Osteoblast (primary cell): ENCODE results near the gene DICER1. TPM values are rescaled to one million over a fixed set of nuclear protein-coding genes. Genes with fewer than 3 reads are reported as not detected.

ENCODE experiments used
- DNase-seq: peaks from one replicate; pipeline ENCODE4 v3.0.0; 2011; ENCODE audit warnings: low spot score, mixed read lengths; ENCODE audit not compliant: insufficient read length; ENCODE audit errors: missing footprints
- H2AFZ ChIP-seq: 2 replicates; pipeline ENCODE4 v1.6.0; 2011; ENCODE audit warnings: mild to moderate bottlenecking, low read length
- H3K27ac ChIP-seq: 2 replicates; pipeline ENCODE4 v1.5.1; 2011; ENCODE audit warnings: mild to moderate bottlenecking, low read depth, low read length, moderate library complexity
- H3K27me3 ChIP-seq: 2 replicates; pipeline ENCODE4 v1.6.0; 2012; ENCODE audit warnings: mild to moderate bottlenecking, control low read depth, inconsistent platforms, low read length, moderate library complexity; ENCODE audit not compliant: insufficient read depth
- H3K36me3 ChIP-seq: 2 replicates; pipeline ENCODE4 v1.5.1; 2011; ENCODE audit warnings: mild to moderate bottlenecking, low read length, control low read depth, moderate library complexity; ENCODE audit not compliant: insufficient read depth
- H3K4me1 ChIP-seq: 2 replicates; pipeline ENCODE4 v1.5.1; 2011; ENCODE audit warnings: mild to moderate bottlenecking, low read length, control low read depth, moderate library complexity; ENCODE audit not compliant: insufficient read depth
- H3K4me2 ChIP-seq: 2 replicates; pipeline ENCODE4 v1.6.0; 2011; ENCODE audit warnings: mild to moderate bottlenecking, low read length; ENCODE audit not compliant: insufficient read depth
- H3K4me3 ChIP-seq: fragments of 200-600 bp; sonication (generic); 3 replicates; pipeline ENCODE4 v1.5.1; 2012; ENCODE audit warnings: mild to moderate bottlenecking, low read length, inconsistent platforms; ENCODE audit not compliant: insufficient read depth
- H3K79me2 ChIP-seq: 2 replicates; pipeline ENCODE4 v1.6.0; 2012; ENCODE audit warnings: mild to moderate bottlenecking, low read length, control low read depth, inconsistent platforms; ENCODE audit not compliant: insufficient read depth
- H3K9me3 ChIP-seq: 2 replicates; pipeline ENCODE4 v1.5.1; 2011; ENCODE audit warnings: low read depth, low read length, control low read depth
- H4K20me1 ChIP-seq: 2 replicates; pipeline ENCODE4 v1.6.0; 2012; ENCODE audit warnings: mild to moderate bottlenecking, low read length, control low read depth; ENCODE audit not compliant: insufficient read depth
- CTCF ChIP-seq: IDR thresholded peaks from 2 replicates; pipeline ENCODE4 v1.5.1; 2011; ENCODE audit warnings: mild to moderate bottlenecking, low read depth, low read length, moderate library complexity; ENCODE audit errors: extremely low read depth
- total RNA-seq: library from RNA; depleted of rRNA; stranded (reverse); fragments of >200 nt; gene quantifications from 2 replicates; pipeline ENCODE4 v1.2.3, GENCODE V29; 2012

The DICER1 gene
- total RNA-seq, 1 donor: 53.6 TPM

DNA sequence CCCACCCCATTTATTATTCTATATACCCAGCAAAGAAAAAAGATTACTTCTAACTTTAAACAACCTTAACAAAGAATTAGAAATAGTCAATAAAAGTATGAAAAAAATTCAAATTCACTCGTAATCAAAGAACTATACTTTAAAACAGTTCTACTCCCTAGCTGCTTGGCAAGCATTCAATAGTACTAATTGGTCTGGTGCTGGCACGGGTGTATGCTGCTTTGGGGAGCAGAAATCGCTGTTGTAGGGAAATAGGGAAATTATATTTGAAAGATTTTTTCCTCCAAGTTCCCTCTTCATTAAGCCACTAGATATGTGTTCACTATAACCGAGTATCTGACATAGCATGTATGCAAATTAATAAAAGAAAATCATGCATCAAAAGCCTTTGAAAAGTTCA, 65.7 kb downstream of the DICER1 start:
- H3K79me2 ChIP-seq: peaks cover 12% of the 10 kb centered on the region
- H3K27me3 ChIP-seq: no peaks in the 10 kb centered on the region
- H3K4me2 ChIP-seq: no peak overlapping the region
- H3K36me3 ChIP-seq: peaks cover 64% of the 10 kb centered on the region
- H2AFZ ChIP-seq: no peak overlapping the region
- H4K20me1 ChIP-seq: peaks cover 2% of the 10 kb centered on the region
- H3K27ac ChIP-seq: no peak overlapping the region
- TF ChIP-seq CTCF: no peak
- no peaks in the 10 kb centered on the region for H3K4me1 ChIP-seq
- no peaks in the 10 kb centered on the region for H3K9me3 ChIP-seq
- DNase-seq: no peak
- no peak overlapping the region for H3K4me3 ChIP-seq

GRCh38 chr14:95088665-95089064, 68.7 kb downstream of the DICER1 start:
- H3K4me3 ChIP-seq: no peak overlapping the region
- H3K27ac ChIP-seq: no peak overlapping the region
- no peak for TF ChIP-seq CTCF
- H3K36me3 ChIP-seq: peaks cover 55% of the 10 kb centered on the region
- no peak for DNase-seq
- H3K79me2 ChIP-seq: peaks cover 5% of the 10 kb centered on the region
- H3K9me3 ChIP-seq: no peaks in the 10 kb centered on the region
- H3K4me1 ChIP-seq: no peaks in the 10 kb centered on the region
- peaks cover 2% of the 10 kb centered on the region for H4K20me1 ChIP-seq
- no peak overlapping the region for H2AFZ ChIP-seq
- H3K4me2 ChIP-seq: no peak overlapping the region
- no peaks in the 10 kb centered on the region for H3K27me3 ChIP-seq

DNA sequence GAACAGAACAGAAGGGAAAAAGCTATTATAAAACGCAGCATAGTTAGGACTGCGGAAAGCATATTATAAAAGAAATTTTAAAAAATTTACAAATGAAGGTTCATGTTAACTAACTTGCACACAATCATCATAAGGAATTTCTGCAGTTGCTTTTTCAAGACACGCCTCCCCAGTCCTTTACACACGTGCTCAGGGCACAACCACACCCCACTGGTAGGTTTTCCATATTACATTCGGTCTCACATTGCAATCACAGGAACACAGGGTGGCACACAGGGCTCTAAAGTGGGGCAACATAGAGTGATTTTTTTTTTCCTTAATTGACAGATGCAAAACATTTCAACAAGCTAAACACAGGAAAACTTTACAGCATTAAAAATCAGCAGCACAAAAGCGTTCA, 69.7 kb downstream of the DICER1 start:
- H3K79me2 ChIP-seq: peaks cover under 1% of the 10 kb centered on the region
- H3K27ac ChIP-seq: no peak overlapping the region
- no peak for DNase-seq
- H3K36me3 ChIP-seq: peaks cover 46% of the 10 kb centered on the region
- H3K4me3 ChIP-seq: no peak overlapping the region
- H3K4me2 ChIP-seq: no peak overlapping the region
- no peaks in the 10 kb centered on the region for H3K27me3 ChIP-seq
- H3K9me3 ChIP-seq: no peaks in the 10 kb centered on the region
- H4K20me1 ChIP-seq: peaks cover under 1% of the 10 kb centered on the region
- no peaks in the 10 kb centered on the region for H3K4me1 ChIP-seq
- TF ChIP-seq CTCF: no peak
- no peak overlapping the region for H2AFZ ChIP-seq

DNA sequence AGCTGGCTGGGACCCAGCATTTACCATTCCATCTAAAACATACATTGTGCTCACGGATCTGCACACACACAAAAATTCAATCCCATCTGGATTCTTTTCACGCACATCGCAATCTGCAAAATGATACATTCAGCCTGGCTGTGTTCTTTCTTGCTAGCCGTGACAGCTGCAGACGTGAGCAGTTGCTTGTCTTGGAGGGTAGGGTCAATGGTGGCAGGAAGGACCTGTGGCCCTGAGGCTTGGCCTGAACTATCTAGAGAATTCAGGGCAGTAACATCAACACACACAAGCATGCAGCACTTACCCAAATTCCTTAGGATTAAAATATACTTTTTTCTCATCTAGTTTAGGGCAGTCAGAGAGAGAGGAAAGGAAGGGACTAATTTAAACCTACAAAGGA, 72.0 kb downstream of the DICER1 start:
- H3K27ac ChIP-seq: no peak overlapping the region
- DNase-seq: no peak
- no peaks in the 10 kb centered on the region for H3K9me3 ChIP-seq
- no peak for TF ChIP-seq CTCF
- H3K36me3 ChIP-seq: peaks cover 42% of the 10 kb centered on the region
- H3K4me2 ChIP-seq: no peak overlapping the region
- H4K20me1 ChIP-seq: no peaks in the 10 kb centered on the region
- H3K27me3 ChIP-seq: no peaks in the 10 kb centered on the region
- no peaks in the 10 kb centered on the region for H3K4me1 ChIP-seq
- H3K4me3 ChIP-seq: no peak overlapping the region
- H2AFZ ChIP-seq: no peak overlapping the region
- no peaks in the 10 kb centered on the region for H3K79me2 ChIP-seq
